Liver (tissue), 3 donors: ENCODE data around the gene ATG10.

Experiments
- CTCF ChIP-seq: fragments of 150-350 bp; IDR thresholded peaks from 2 replicates; pipeline ENCODE4 v1.5.1; 2017; ENCODE audit warnings: improper control_type of control experiment, low read depth, low read length; ENCODE audit not compliant: missing input control
- EGR1 ChIP-seq, 2 donors: IDR thresholded peaks; 2 replicates each; pipeline ENCODE4 v1.6.1; 2016 to 2018; ENCODE audit warnings: antibody characterized with exemption in 2 of 2, low read depth in 2 of 2
- GABPA ChIP-seq, 2 donors: IDR thresholded peaks in 1 of 2; conservative IDR thresholded peaks in 1 of 2; 2 replicates each; pipeline ENCODE4 v1.6.1; 2016; ENCODE audit warnings: antibody characterized with exemption in 2 of 2, mild to moderate bottlenecking in 1 of 2, moderate library complexity in 1 of 2
- MAX ChIP-seq: IDR thresholded peaks from 2 replicates; pipeline ENCODE4 v1.6.1; 2016; ENCODE audit warnings: antibody characterized with exemption
- RAD21 ChIP-seq, 2 donors: IDR thresholded peaks; 2 replicates each; pipeline ENCODE4 v1.6.1; 2016; ENCODE audit warnings: antibody characterized with exemption in 2 of 2, mild to moderate bottlenecking in 2 of 2
- REST ChIP-seq: IDR thresholded peaks from 2 replicates; pipeline ENCODE4 v1.6.1; 2016; ENCODE audit warnings: antibody characterized with exemption, mild to moderate bottlenecking
- SP1 ChIP-seq: IDR thresholded peaks from 2 replicates; pipeline ENCODE4 v1.6.1; 2018; ENCODE audit warnings: antibody characterized with exemption, mild to moderate bottlenecking
- TAF1 ChIP-seq: conservative IDR thresholded peaks from 2 replicates; pipeline ENCODE4 v1.6.1; 2016; ENCODE audit warnings: antibody characterized with exemption, mild to moderate bottlenecking
- YY1 ChIP-seq: IDR thresholded peaks from 2 replicates; pipeline ENCODE4 v1.6.1; 2016; ENCODE audit warnings: antibody characterized with exemption, mild to moderate bottlenecking
- donor health status: healthy.
- donor health status: healthy.

- TF ChIP-seq CTCF (no peak), MAX (no peak), TAF1 (no peak), EGR1 (IDR thresholded peaks at IDR 0.05; ENCODE audit: low read depth in 2 of 2) (no peak), REST (no peak), SP1 (no peak), YY1 (no peak), RAD21 (IDR thresholded peaks at IDR 0.05) (no peak), GABPA (IDR thresholded peaks at IDR 0.05 in 1 of 2, conservative IDR thresholded peaks at IDR 0.05 in 1 of 2) (no peak)
These were observed 95.0 kb downstream of the ATG10 start for GRCh38 chr5:82066791-82067190.
